ENCODE measurements around the gene PCYT1A. TPM values are rescaled to one million over a fixed set of nuclear protein-coding genes. Genes with fewer than 3 reads are reported as not detected.
A peak's percentile ranks its signal among the peaks of the same experiment; 100 is the strongest.

PCYT1A gene
- total and polyA plus RNA-seq, 2 of the 13 experiments (the other 11 are each of a cell fraction or from before 2014, with no cell fraction given): 26.4 to 45.3 TPM

DNA sequence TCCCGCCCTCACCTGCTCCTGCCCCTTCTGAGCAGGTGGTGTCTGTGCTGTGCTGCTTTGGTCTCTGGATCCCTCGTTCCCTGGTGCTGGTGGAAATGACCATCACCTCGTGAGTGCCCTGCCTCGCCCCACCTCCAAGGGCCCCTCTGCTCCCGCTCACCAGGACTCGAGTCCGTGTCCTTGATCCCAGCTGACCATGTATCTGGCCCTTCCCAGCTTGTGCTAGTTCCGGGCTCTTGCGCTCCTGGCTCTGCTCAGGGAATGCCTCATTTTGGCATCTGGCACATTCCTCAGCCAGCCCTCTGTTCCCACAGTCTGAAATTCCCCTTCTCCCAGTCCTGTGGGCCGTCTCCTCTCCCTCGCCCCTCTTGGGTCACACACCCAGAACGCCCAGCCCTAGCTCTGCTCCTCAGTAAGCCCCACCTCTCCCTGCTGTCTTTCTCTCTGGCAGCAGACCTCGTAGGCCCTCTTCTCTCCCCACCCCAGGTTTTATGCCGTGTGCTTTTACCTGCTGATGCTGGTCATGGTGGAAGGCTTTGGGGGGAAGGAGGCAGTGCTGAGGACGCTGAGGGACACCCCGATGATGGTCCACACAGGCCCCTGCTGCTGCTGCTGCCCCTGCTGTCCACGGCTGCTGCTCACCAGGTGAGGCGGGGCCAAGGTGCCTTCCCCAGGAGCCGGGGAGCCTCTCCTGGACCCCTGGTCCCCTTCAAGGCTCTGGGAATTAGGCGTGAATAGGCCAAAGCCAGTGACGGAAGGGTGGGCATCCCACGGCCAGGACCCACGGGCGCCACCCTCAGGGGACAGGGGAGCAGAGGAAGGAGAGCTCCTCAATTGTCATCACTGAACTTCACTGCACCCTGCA, 59.7 kb downstream of the PCYT1A start (continued):
- TF ChIP-seq, protein P1, sequence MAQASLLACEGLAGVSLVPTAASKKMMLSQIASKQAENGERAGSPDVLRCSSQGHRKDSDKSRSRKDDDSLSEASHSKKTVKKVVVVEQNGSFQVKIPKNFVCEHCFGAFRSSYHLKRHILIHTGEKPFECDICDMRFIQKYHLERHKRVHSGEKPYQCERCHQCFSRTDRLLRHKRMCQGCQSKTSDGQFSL (CRISPR knock-in tag; IDR thresholded peaks at IDR 0.05): no peak
- TF ChIP-seq SP2 (CRISPR knock-in tag; IDR thresholded peaks at IDR 0.05): no peak; the same call in 1 of the 2 replicates
- peak; percentile 71 for TF ChIP-seq ELF1 (CRISPR knock-in tag; IDR thresholded peaks at IDR 0.05)
- 0 out of 2 replicates have a peak, but pooled peaks have one; percentile 13 for TF ChIP-seq KLF11 (CRISPR knock-in tag; IDR thresholded peaks at IDR 0.05)
- TF ChIP-seq ZMYM3 (CRISPR knock-in tag; IDR thresholded peaks at IDR 0.05): peak; percentile 83
- TF ChIP-seq YEATS4 (CRISPR knock-in tag; IDR thresholded peaks at IDR 0.05; ENCODE audit: borderline replicate concordance): 0 out of 2 replicates have a peak, but pooled peaks have one; percentile 49
- TF ChIP-seq HNRNPL (IDR thresholded peaks at IDR 0.05; ENCODE audit: low read depth, low read length): no peak
- TF ChIP-seq, protein P2, sequence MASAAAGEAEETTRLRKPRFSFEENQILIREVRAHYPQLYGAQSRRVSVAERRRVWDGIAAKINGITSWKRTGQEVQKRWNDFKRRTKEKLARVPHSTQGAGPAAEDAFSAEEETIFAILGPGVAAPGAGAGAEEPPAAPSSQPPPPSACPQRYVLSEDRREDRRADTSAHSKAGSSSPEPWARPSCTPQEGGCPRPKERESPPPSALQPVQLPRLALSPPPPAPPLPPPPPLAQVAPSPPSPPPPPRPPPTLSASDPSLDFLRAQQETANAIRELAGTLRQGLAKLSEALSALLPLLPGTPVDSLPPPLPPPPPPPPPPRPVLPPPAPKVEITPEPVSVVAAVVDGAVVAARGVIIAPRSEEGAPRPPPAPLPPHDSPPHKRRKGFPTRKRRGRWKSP (CRISPR knock-in tag; IDR thresholded peaks at IDR 0.05): peak; percentile 61; the same call in 1 of the 2 replicates
- TF ChIP-seq PPARG (CRISPR knock-in tag; conservative IDR thresholded peaks at IDR 0.05): peak; percentile 49; the same call in 1 of the 2 replicates
- TF ChIP-seq TBX2 (CRISPR knock-in tag; IDR thresholded peaks at IDR 0.05; ENCODE audit: borderline replicate concordance): peak; percentile 53; the same call in 1 of the 2 replicates
- no peak for TF ChIP-seq KAT2B (IDR thresholded peaks at IDR 0.05; ENCODE audit: borderline replicate concordance, low read depth, low read length)
- peak; percentile 48; the same call in 1 of the 2 replicates for TF ChIP-seq ZBTB7A (CRISPR knock-in tag; IDR thresholded peaks at IDR 0.05)
- peak; percentile 64; the same call in 1 of the 2 replicates for TF ChIP-seq SP5 (CRISPR knock-in tag; IDR thresholded peaks at IDR 0.05; ENCODE audit: borderline replicate concordance, low read depth)
- peak; percentile 63; the same call in 1 of the 2 replicates for TF ChIP-seq TGIF2 (CRISPR knock-in tag; IDR thresholded peaks at IDR 0.05)
- peak; percentile 55; the same call in 1 of the 2 replicates for TF ChIP-seq ZNF619 (CRISPR knock-in tag; IDR thresholded peaks at IDR 0.05)
- TF ChIP-seq NBN (conservative IDR thresholded peaks at IDR 0.05): no peak
- no peak for TF ChIP-seq ZNF720 (CRISPR knock-in tag; IDR thresholded peaks at IDR 0.05)
- no peak for TF ChIP-seq ZNF841 (CRISPR knock-in tag; IDR thresholded peaks at IDR 0.05; ENCODE audit: borderline replicate concordance)
- TF ChIP-seq, protein P3, sequence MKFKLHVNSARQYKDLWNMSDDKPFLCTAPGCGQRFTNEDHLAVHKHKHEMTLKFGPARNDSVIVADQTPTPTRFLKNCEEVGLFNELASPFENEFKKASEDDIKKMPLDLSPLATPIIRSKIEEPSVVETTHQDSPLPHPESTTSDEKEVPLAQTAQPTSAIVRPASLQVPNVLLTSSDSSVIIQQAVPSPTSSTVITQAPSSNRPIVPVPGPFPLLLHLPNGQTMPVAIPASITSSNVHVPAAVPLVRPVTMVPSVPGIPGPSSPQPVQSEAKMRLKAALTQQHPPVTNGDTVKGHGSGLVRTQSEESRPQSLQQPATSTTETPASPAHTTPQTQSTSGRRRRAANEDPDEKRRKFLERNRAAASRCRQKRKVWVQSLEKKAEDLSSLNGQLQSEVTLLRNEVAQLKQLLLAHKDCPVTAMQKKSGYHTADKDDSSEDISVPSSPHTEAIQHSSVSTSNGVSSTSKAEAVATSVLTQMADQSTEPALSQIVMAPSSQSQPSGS (CRISPR knock-in tag; IDR thresholded peaks at IDR 0.05): peak; percentile 70
- TF ChIP-seq ELF3 (CRISPR knock-in tag; IDR thresholded peaks at IDR 0.05): peak; percentile 83; the same call in 1 of the 2 replicates
- TF ChIP-seq, protein P4, sequence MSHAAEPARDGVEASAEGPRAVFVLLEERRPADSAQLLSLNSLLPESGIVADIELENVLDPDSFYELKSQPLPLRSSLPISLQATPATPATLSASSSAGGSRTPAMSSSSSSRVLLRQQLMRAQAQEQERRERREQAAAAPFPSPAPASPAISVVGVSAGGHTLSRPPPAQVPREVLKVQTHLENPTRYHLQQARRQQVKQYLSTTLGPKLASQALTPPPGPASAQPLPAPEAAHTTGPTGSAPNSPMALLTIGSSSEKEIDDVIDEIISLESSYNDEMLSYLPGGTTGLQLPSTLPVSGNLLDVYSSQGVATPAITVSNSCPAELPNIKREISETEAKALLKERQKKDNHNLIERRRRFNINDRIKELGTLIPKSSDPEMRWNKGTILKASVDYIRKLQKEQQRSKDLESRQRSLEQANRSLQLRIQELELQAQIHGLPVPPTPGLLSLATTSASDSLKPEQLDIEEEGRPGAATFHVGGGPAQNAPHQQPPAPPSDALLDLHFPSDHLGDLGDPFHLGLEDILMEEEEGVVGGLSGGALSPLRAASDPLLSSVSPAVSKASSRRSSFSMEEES (CRISPR knock-in tag; IDR thresholded peaks at IDR 0.05): 0 out of 2 replicates have a peak, but pooled peaks have one; percentile 53
- TF ChIP-seq ATF7 (IDR thresholded peaks at IDR 0.05): no peak
- TF ChIP-seq ATF7 (CRISPR knock-in tag; IDR thresholded peaks at IDR 0.05): peak; percentile 23; the same call in 1 of the 2 replicates
- TF ChIP-seq SALL1 (CRISPR knock-in tag; IDR thresholded peaks at IDR 0.05): peak; percentile 88
- TF ChIP-seq, protein P5, sequence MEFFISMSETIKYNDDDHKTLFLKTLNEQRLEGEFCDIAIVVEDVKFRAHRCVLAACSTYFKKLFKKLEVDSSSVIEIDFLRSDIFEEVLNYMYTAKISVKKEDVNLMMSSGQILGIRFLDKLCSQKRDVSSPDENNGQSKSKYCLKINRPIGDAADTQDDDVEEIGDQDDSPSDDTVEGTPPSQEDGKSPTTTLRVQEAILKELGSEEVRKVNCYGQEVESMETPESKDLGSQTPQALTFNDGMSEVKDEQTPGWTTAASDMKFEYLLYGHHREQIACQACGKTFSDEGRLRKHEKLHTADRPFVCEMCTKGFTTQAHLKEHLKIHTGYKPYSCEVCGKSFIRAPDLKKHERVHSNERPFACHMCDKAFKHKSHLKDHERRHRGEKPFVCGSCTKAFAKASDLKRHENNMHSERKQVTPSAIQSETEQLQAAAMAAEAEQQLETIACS (CRISPR knock-in tag; IDR thresholded peaks at IDR 0.05): no peak
- no peak for TF ChIP-seq LCORL (IDR thresholded peaks at IDR 0.05)
- peak; percentile 73; the same call in 1 of the 2 replicates for TF ChIP-seq LCORL (CRISPR knock-in tag; IDR thresholded peaks at IDR 0.05)
